Lower leg skin (tissue), 3 donors: ENCODE data around the gene EXOSC10.

Experiments
- POLR2A ChIP-seq, 2 donors: fragments of 450-650 bp; IDR thresholded peaks; one replicate each; pipeline ENCODE4 v1.6.1; 2016 to 2017; ENCODE audit warnings: antibody characterized with exemption in 2 of 2, mild to moderate bottlenecking in 1 of 2, moderate library complexity in 1 of 2
- TF ChIP-seq, protein P1 (sequence below), 3 donors: fragments of 450-650 bp; IDR thresholded peaks; one replicate each; pipeline ENCODE4 v1.5.1; 2016; ENCODE audit warnings: antibody characterized with exemption in 3 of 3, mild to moderate bottlenecking in 3 of 3, moderate library complexity in 2 of 3

DNA sequence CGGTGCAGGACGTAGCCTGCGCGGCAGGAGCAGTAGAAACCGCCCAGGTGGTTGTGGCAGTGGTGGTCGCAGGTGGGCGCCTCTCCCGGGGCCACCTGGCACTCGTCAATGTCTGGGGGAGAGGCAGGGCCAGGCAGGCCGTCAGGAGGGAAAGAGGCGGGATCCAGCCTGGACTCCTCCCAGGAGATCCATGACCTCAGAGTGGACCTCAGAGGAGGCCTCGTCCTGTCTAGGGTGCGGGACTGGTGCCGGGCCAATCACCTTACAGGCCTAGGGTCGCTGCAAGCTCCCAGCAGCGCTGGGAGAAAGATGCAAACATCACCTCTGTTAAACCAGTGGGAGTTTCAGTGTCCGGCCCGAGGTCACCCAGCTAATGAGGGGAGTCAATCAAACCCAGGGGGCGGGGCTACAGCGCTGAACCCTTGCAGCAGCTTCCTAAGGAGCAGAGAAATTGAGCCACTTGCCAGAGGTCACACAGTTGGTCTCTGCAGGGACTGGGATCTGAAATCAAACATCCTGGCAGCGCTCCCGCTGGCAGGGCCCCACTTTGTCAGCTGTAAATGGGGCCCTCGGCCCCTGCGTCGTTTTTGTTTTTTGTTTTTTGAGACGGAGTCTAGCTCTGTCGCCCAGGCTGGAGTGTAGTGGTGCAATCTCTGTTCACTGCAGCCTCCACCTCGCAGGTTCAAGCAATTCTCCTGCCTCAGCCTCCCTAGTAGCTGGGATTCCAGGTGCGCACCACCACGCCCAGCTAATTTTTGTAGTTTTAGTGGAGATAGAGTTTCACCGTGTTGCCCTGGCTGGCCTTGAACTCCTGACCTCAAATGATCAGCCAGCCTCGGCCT, 54.0 kb downstream of the EXOSC10 start:
- TF ChIP-seq, protein P1, sequence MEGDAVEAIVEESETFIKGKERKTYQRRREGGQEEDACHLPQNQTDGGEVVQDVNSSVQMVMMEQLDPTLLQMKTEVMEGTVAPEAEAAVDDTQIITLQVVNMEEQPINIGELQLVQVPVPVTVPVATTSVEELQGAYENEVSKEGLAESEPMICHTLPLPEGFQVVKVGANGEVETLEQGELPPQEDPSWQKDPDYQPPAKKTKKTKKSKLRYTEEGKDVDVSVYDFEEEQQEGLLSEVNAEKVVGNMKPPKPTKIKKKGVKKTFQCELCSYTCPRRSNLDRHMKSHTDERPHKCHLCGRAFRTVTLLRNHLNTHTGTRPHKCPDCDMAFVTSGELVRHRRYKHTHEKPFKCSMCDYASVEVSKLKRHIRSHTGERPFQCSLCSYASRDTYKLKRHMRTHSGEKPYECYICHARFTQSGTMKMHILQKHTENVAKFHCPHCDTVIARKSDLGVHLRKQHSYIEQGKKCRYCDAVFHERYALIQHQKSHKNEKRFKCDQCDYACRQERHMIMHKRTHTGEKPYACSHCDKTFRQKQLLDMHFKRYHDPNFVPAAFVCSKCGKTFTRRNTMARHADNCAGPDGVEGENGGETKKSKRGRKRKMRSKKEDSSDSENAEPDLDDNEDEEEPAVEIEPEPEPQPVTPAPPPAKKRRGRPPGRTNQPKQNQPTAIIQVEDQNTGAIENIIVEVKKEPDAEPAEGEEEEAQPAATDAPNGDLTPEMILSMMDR (IDR thresholded peaks at IDR 0.05): no peak
- TF ChIP-seq POLR2A (IDR thresholded peaks at IDR 0.05): no peak
